Effector memory CD8-positive, alpha-beta T cell (primary cell): ENCODE data around the gene TMEM17.

Experiments used
- ATAC-seq: fragments of 150-1000 bp; cut with Tn5 transposase; replicated peaks from 2 replicates; pipeline ENCODE4 v1.10.0; 2021; ENCODE audit warnings: mild to moderate bottlenecking, moderate library complexity
- DNase-seq, 3 experiments: peaks; one replicate each; pipeline ENCODE4 v3.0.0; 2021
- H3K27ac Mint-ChIP-seq, 2 donors: one replicate each; pipeline ENCODE4 v1.8.0; 2022; ENCODE audit warnings: mild to moderate bottlenecking in 2 of 2, mixed read lengths in 2 of 2, moderate library complexity in 2 of 2
- H3K27me3 Mint-ChIP-seq, 2 donors: one replicate each; pipeline ENCODE4 v1.8.0; 2022; ENCODE audit warnings: mixed read lengths in 2 of 2
- H3K36me3 Mint-ChIP-seq: one replicate; pipeline ENCODE4 v1.8.0; 2022; ENCODE audit warnings: mild to moderate bottlenecking, moderate library complexity, mixed read lengths; ENCODE audit not compliant: insufficient read depth
- H3K4me1 Mint-ChIP-seq, 2 donors: one replicate each; pipeline ENCODE4 v1.8.0; 2022; ENCODE audit warnings: low read depth in 2 of 2, mixed read lengths in 2 of 2
- H3K4me3 Mint-ChIP-seq, 2 donors: one replicate each; pipeline ENCODE4 v1.8.0; 2022; ENCODE audit warnings: mild to moderate bottlenecking in 2 of 2, mixed read lengths in 2 of 2, moderate library complexity in 2 of 2
- H3K9me3 Mint-ChIP-seq, 2 donors: one replicate each; pipeline ENCODE4 v1.8.0; 2022; ENCODE audit warnings: mixed read lengths in 2 of 2

TMEM17 gene

DNA sequence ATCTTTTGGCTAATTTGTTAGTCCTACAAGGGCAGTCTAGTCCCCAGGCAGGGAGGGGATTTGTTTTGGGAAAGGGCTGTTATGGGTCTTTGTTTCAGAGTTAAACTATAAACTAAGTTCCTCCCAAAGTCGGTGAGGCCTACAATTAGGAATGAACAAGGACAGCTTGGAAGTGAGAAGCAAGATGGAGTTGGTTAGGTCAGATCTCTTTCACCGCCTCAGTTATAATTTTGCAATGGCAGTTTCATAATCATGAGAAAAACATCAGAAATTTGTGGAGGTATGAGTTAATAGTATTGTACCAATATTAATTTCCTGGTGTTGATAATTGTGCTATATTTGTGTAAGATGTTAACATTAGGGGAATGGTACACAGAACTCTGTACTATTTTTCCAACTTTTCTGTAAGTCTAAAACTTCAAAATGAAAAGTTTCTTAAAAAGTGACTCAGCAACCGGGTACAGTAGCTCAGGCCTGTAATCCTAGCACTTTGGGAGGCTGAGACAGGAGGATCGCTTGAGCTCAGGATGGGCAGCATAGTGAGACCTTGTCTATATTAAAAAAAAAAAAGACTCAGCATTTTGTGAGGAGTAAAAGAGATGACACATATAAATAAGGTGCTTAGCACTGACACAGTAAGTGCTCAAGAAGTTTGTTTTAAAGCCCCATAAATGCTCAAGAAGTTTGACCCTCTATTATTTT, 40.8 kb downstream of the TMEM17 start:
- H3K4me3 Mint-ChIP-seq, result no peak overlapping the region
- H3K36me3 Mint-ChIP-seq, result no peaks in the 10 kb centered on the region
- peak overlapping the region in 1 of 2 donors; percentile 44 for H3K27ac Mint-ChIP-seq
- peaks cover 0 to 7% of the 10 kb centered on the region in 2 donors for H3K27me3 Mint-ChIP-seq
- H3K9me3 Mint-ChIP-seq, result no peaks in the 10 kb centered on the region
- no peak for ATAC-seq
- DNase-seq, result no peak
- no peaks in the 10 kb centered on the region for H3K4me1 Mint-ChIP-seq

- Mint-ChIP-seq H3K4me1 (no peaks in the 10 kb centered on the region), H3K27me3 (no peaks in the 10 kb centered on the region), H3K9me3 (no peaks in the 10 kb centered on the region), H3K4me3 (no peak overlapping the region), H3K27ac (no peak overlapping the region), H3K36me3 (no peaks in the 10 kb centered on the region)
- ATAC-seq (no peak), DNase-seq (no peak)
Measured at GRCh38 chr2:62464221-62465007, 41.6 kb downstream of the TMEM17 start.

- Mint-ChIP-seq H3K4me3 (no peak overlapping the region), H3K27ac (no peak overlapping the region)
- no peak for ATAC-seq
Measured at GRCh38 chr2:62462211-62462610, 43.8 kb downstream of the TMEM17 start.

GRCh38 chr2:62461707-62462106, 44.3 kb downstream of the TMEM17 start:
- no peaks in the 10 kb centered on the region for H3K36me3 Mint-ChIP-seq
- no peak for ATAC-seq

More at GRCh38 chr2:62462211-62462610, 43.8 kb downstream of the TMEM17 start:
- no peaks in the 10 kb centered on the region for H3K9me3 Mint-ChIP-seq
- no peaks in the 10 kb centered on the region for H3K4me1 Mint-ChIP-seq
- no peaks in the 10 kb centered on the region for H3K27me3 Mint-ChIP-seq
- no peaks in the 10 kb centered on the region for H3K36me3 Mint-ChIP-seq
- no peak for DNase-seq

DNA sequence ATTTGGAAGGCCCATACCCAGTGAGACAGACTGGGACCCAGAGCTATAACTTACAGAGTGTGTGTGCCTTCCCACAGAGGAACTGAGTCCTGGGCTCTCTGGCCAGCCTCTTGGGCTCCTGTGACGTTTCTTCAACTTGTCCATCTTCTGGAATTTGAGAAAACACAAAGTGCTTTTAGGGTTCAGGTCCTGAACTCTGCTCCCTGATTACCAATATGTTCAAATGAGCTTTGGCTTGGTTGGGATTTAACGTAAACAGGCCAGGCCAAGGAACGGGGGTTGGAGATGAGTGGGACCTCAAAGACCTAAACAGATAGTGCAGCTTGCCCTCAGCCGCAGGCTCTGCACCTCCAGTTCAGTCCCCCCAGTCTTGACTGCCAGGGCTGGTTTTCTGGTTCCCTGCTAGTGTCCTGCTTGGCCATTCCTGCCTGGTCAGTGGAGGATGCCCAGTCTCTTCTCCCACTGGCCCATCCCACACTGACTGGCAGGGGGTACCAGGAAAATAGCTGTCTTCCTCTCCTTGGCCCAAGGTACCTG, 44.9 kb downstream of the TMEM17 start:
- no peaks in the 10 kb centered on the region for H3K4me1 Mint-ChIP-seq
- H3K36me3 Mint-ChIP-seq, result no peaks in the 10 kb centered on the region
- H3K4me3 Mint-ChIP-seq, result no peak overlapping the region
- H3K27ac Mint-ChIP-seq, result no peak overlapping the region
- no peak for DNase-seq
- H3K9me3 Mint-ChIP-seq, result no peaks in the 10 kb centered on the region
- ATAC-seq, result no peak
- peaks cover 0 to 6% of the 10 kb centered on the region in 2 donors for H3K27me3 Mint-ChIP-seq

More at GRCh38 chr2:62461707-62462106, 44.3 kb downstream of the TMEM17 start:
- Mint-ChIP-seq H3K9me3 (no peaks in the 10 kb centered on the region), H3K27me3 (peaks cover 0 to under 1% of the 10 kb centered on the region in 2 donors), H3K4me3 (no peak overlapping the region), H3K27ac (no peak overlapping the region), H3K4me1 (no peaks in the 10 kb centered on the region)
- DNase-seq, result no peak

GRCh38 chr2:62460175-62460574, 45.8 kb downstream of the TMEM17 start:
- Mint-ChIP-seq H3K27me3 (peaks cover 0 to 14% of the 10 kb centered on the region in 2 donors), H3K9me3 (no peaks in the 10 kb centered on the region), H3K4me1 (no peaks in the 10 kb centered on the region), H3K27ac (no peak overlapping the region), H3K4me3 (no peak overlapping the region), H3K36me3 (no peaks in the 10 kb centered on the region)
- ATAC-seq (no peak), DNase-seq (no peak)

DNA sequence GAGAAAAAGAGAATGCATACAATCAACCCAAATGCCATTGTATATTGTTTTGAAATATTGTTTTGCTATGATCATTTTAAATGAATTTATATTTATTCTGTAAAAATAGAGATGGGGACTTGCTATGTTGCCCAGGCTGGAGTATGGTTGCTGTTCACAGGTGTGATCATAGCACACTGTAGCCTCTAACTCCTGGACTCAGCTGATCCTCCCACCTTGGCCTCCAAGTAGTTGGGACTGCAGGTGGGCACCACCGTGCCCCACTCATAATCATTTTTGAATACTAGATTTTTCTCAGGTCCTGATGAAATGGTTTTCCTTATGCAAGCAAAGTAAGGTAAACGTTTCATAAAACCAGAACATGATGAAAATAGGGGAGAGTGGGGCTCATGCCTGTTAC, 46.3 kb downstream of the TMEM17 start:
- no peaks in the 10 kb centered on the region for H3K9me3 Mint-ChIP-seq
- no peak for DNase-seq
- no peak for ATAC-seq
- H3K4me3 Mint-ChIP-seq, result no peak overlapping the region
- H3K4me1 Mint-ChIP-seq, result no peaks in the 10 kb centered on the region
- peaks cover 0 to 16% of the 10 kb centered on the region in 2 donors for H3K27me3 Mint-ChIP-seq
- H3K27ac Mint-ChIP-seq, result no peak overlapping the region
- H3K36me3 Mint-ChIP-seq, result no peaks in the 10 kb centered on the region

- H3K36me3 Mint-ChIP-seq, result no peaks in the 10 kb centered on the region
- no peak overlapping the region for H3K27ac Mint-ChIP-seq
- DNase-seq, result no peak
- H3K27me3 Mint-ChIP-seq, result peaks cover 0 to 16% of the 10 kb centered on the region in 2 donors
- H3K4me1 Mint-ChIP-seq, result no peaks in the 10 kb centered on the region
- no peak for ATAC-seq
- H3K4me3 Mint-ChIP-seq, result no peak overlapping the region
- no peaks in the 10 kb centered on the region for H3K9me3 Mint-ChIP-seq
Measured at GRCh38 chr2:62459106-62459505, 46.9 kb downstream of the TMEM17 start.

DNA sequence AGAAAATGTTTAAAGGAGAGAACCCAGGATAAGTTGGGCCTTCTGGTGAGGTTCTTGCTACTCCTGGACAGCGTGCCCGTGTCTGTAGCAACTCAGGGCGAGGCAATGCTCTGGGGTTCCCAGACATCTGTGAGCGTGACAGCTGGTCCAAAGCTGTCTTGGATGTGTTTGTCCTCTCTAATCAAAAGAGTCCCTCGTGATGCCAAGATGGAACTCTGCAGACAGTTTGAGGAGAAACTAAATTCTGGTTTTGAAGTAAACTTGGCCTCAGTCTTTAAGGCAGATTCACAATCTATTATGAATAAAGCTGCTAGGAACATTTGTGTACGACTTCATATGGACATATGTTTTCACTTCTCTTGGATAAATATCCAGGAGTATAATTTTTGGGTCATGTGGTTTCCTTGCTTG, 47.3 kb downstream of the TMEM17 start:
- Mint-ChIP-seq H3K36me3 (no peaks in the 10 kb centered on the region), H3K27me3 (peaks cover 0 to 16% of the 10 kb centered on the region in 2 donors), H3K9me3 (no peaks in the 10 kb centered on the region), H3K27ac (no peak overlapping the region), H3K4me1 (no peaks in the 10 kb centered on the region), H3K4me3 (peak overlapping the region in 1 of 2 donors; percentile 65)
- no peak for DNase-seq
- ATAC-seq, result no peak

GRCh38 chr2:62458206-62458641, 47.8 kb downstream of the TMEM17 start:
- Mint-ChIP-seq H3K27ac (no peak overlapping the region), H3K4me1 (no peaks in the 10 kb centered on the region), H3K4me3 (peak overlapping the region in 1 of 2 donors; percentile 65), H3K9me3 (no peaks in the 10 kb centered on the region), H3K36me3 (no peaks in the 10 kb centered on the region), H3K27me3 (peaks cover 0 to 16% of the 10 kb centered on the region in 2 donors)
- no peak for DNase-seq
- ATAC-seq, result no peak

- H3K27me3 Mint-ChIP-seq, result peaks cover 0 to 16% of the 10 kb centered on the region in 2 donors
- ATAC-seq (no peak), DNase-seq (no peak)
- H3K36me3 Mint-ChIP-seq, result no peaks in the 10 kb centered on the region
- H3K27ac Mint-ChIP-seq, result no peak overlapping the region
- no peaks in the 10 kb centered on the region for H3K4me1 Mint-ChIP-seq
- peak overlapping the region; percentile 59 to 65 for H3K4me3 Mint-ChIP-seq
- no peaks in the 10 kb centered on the region for H3K9me3 Mint-ChIP-seq
Measured at GRCh38 chr2:62457556-62457955, 48.4 kb downstream of the TMEM17 start.

GRCh38 chr2:62456721-62457539, 49.1 kb downstream of the TMEM17 start:
- DNase-seq (peak; percentile 61 to 75 (median 65)), ATAC-seq (peak; percentile 89)
- no peaks in the 10 kb centered on the region for H3K36me3 Mint-ChIP-seq
- H3K27ac Mint-ChIP-seq, result no peak overlapping the region
- H3K9me3 Mint-ChIP-seq, result no peaks in the 10 kb centered on the region
- no peaks in the 10 kb centered on the region for H3K4me1 Mint-ChIP-seq
- H3K27me3 Mint-ChIP-seq, result peaks cover 0 to 16% of the 10 kb centered on the region in 2 donors
- H3K4me3 Mint-ChIP-seq, result peak overlapping the region; percentile 59 to 65
